HG02852 (cell line): ENCODE measurements around the gene CFAP53.
"Not testable (repeated sequence)": the region's sequence is repeated elsewhere in the genome, so short reads cannot be mapped to it uniquely, and the experiment has no call there.

Experiments
- ATAC-seq: cut with Tn5 transposase; IDR thresholded peaks from one replicate; pipeline ENCODE4 v1.9.1; 2021; ENCODE audit warnings: mild to moderate bottlenecking, moderate library complexity; ENCODE audit not compliant: unreplicated experiment

The CFAP53 gene

DNA sequence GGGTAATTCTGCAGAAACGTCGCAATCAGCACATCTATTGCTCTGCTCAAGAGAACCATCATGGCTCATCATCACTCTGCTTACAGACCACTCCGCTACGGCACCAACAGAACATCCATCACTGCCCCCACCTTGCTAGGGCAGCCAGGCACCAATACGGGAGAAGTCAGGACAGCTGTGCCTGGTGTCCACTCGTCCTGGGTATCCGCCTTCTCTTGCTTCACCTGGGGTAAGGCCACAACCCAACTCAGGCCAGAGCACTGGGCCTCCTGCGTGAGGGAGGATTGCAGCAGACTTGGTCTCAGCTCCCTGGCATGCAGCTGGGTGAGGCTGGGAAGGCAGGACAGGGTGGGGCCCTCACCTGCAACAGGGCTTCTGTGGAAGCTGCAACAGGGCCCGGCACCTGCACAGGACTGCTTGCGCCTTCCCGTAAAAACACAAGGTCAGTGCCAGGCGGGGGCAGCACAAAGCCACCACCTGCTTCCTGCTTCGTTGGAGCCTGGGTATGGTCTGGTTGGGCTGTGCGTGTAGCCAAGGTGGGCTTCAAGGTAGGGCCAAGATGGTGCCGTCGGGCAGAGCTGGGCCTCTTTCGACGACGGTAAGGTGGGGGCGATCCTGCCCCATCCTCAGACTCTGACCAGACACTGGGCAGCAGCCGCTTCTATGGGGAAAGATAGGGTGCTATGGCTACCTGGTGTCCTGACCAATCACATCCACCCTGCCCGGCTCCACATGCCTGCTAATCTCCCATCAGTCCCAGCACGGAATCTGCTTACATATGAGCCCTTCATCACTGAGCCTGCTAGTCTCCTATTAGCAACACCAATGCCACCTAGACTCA lies 7.1 kb upstream of the CFAP53 start:
- ATAC-seq: no peak

DNA sequence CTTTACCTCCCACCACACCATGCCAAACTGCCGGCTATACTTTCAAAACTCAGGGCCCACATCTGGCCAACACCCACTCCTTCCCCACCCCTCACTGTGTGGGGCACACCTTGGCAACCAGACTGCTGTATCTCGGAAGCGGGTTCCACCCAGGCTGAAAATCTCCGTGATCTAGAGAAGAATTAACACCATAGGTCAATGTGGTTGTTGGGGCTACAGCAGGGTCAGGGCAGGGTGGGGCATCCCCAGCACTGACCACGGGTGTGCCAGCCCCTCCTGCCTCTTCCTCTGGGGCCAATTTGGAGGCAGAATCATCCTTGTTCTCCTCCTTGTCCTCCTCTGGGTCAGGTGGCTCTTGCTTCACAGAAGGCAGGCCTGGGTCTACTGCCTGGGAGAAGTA lies 6.3 kb upstream of the CFAP53 start:
- ATAC-seq: no peak

DNA sequence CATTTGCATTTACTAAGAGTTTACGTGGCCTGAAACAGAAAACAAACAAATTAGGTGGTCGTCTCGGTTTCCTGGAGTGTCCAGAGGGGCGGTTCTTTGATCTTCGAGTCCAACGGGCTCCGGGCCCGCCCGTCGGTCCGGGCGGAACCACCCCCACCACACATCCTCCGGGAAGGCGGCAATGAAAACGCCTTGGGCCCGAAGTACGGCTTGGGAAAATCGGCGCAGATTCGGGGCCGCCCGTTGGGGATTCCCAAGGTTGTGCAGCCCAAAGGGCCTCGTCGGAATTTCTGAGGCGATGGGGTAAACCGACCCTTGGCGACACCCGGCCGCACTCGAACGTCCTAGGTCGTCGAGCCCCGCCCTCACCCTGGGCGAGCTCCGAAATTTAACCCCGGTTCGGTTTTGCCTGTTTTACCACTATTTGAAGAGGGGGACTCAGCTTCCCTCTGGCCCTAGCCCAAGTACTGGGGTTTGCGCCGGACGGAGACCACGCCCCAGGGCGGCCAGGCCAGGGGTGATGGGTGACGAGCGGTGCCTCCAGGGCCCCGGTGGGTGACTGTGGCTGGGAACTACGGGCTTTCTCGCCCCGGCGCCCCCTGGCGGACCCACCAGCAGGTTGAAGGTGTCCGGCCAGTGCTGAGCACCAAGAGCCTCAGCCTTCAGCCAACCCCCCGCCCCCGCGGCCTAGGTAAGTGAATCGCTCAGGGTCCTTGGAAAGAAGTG lies 1.9 kb upstream of the CFAP53 start:
- peak; percentile 76 for ATAC-seq

DNA sequence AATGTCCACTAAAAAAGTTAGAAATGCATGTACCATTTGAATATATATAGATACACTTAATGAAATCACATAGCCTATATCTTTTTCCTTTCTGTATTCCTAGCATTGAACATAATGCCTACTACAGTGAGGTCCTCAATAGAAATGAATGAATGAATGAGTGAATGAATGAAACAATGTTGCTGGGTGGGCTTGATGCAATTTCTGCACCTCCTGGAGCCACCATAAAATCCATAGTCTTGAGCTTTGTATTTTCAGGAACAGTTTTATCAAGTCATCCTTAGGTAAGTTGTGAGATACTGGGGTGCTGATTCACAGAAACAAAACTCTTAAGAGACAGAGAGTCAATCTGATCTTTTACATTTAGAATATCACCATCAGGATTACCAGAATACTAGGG lies 3.3 kb downstream of the CFAP53 start:
- no peak for ATAC-seq

DNA sequence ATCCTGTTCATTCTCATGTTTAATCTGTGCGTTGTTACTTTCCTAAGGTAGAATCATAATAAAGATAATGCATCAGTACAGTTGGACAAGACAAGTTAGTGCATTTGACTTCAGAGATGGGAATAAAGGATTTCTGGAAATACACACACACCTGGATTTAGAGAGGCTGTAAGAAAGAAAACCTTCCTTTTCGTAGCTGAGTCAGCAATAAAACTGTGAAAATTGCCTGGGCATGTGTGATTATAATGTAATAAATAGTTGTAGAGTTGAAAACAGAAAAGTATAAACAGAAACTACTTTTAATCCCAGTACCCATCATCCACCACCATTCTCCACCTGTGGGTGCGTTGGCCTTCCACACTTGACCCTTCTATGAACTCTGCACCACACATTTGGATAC lies 15.4 kb downstream of the CFAP53 start:
- ATAC-seq: no peak

DNA sequence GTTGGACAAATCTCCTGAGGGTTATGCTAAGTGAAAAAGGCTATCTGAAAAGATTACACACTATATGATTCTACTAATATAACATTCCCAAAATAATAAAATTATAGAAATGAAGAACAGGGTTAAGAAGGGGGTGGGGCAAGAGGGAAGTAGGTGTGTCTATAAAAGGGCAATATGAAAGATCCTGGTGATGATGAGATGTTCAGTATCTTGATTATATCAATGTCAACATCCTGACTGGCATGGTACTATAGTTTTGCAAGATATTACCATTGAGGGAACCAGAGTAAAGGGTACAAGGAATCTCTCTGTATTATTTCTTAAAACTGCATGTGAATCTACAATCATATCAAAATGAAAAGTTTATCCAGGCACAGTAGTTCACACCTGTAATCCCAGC lies 16.7 kb downstream of the CFAP53 start:
- no peak for ATAC-seq

DNA sequence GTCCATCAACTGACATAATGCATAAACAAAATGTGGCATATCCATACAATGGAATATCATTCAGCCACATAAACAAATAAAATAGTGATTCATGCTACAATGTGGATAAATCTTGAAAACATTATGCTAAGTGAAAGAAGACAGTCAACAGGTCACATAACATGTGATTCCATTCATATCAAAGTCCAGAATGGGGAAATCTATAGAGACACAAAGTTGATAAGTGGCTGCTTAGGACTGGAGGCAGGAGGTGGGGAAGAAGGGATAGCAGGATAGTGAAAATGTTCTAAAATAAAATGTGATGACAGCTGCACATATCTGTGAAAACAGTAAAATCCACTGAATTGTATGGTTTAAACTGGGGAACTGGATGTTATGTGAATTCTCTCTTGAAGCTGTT lies 18.7 kb downstream of the CFAP53 start:
- ATAC-seq: no peak

DNA sequence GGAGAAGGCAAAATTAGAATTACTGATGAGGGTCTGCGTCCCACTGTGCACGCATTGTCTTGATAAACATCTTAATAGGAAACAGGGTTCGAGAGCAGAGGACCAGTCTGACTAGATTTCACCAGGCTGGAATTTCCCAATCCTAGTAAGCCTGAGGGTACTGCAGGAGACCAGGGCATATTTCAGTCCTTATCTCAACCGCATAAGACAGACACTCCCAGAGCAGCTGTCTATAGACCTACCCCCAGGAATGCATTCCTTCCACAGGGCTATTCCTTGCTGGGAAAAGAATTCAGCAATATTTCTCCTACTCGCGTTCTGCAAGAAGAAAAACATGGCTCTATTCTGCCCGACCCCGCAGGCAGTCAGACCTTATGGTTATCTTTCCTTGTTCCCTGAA lies 24.5 kb downstream of the CFAP53 start:
- not testable (repeated sequence) for ATAC-seq

DNA sequence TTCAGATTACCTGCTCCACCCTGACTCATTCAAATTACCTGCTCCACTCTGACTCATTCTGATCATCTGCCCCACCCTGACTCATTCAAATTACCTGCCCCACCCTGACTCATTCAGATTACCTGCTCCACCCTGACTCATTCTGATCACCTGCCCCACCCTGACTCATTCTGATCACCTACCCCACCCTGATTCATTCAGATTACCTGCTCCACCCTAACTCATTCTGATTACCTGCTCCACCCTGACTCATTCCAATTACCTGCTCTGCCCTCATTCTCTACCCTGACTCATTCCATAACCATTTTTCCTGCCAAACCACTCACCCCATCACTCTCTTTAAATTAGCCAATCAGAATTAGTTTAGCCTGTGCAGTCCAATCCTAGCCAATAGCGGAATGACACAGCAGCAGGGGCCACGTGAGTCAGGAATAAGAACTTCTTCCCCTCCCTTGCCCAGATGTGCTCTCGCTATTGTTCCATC lies 26.2 kb downstream of the CFAP53 start:
- ATAC-seq: no peak

DNA sequence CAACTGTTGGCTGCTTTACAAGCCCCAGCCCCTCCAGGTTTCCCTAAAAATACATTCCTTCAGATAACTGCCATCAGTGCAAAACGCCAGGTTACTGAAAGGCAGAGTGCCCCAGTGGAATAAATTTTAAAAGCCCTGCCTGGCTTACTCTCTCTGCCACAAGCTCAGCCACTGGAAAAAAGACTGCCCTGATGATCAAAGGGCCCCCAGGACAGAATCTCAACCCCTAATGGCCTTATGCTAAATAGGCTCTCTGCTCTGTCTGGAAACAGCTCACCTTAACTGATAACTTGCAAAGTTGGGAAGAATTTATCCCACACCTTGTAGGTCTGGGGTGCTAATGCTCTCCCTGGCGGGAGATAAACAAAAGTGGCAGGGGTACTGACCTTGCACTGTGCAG lies 33.9 kb downstream of the CFAP53 start:
- ATAC-seq: no peak

DNA sequence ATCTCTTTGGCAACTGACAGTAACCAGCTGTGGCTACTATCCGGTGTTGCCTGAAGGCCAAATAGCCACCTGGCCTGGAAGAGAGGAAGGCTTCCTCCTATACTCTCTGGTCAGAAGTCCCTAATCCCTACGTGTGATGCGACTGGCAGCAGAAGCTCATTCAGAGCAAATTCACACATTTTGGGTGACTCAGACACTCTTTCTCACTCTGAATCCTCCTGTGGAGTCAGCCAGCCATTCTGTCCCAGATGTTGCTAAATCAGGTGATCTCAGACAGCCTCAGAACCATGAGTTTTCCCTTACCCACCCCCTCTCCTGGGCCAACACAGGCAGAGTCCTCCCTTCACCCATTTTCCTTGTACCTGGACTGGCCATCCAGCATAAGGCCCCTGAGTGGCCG lies 34.7 kb downstream of the CFAP53 start:
- ATAC-seq: no peak

DNA sequence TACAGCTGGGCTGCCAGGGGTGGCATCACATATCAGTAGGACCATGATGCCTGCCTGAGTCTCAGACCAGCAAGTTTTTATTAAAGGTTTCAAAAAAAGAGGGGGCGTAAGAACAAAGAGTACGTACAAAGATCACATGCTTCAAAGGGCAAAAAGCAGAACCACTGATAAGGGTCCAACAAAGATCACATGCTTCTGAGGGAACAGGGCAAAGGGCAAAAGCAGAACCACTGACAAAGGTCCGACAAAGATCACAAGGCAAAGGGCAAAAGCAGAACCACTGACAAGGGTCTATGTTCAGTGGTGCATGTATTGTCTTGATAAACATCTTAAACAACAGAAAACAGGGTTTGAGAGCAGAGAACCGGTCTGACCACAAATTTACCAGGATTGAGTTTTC lies 46.0 kb downstream of the CFAP53 start:
- ATAC-seq: not testable (repeated sequence)

DNA sequence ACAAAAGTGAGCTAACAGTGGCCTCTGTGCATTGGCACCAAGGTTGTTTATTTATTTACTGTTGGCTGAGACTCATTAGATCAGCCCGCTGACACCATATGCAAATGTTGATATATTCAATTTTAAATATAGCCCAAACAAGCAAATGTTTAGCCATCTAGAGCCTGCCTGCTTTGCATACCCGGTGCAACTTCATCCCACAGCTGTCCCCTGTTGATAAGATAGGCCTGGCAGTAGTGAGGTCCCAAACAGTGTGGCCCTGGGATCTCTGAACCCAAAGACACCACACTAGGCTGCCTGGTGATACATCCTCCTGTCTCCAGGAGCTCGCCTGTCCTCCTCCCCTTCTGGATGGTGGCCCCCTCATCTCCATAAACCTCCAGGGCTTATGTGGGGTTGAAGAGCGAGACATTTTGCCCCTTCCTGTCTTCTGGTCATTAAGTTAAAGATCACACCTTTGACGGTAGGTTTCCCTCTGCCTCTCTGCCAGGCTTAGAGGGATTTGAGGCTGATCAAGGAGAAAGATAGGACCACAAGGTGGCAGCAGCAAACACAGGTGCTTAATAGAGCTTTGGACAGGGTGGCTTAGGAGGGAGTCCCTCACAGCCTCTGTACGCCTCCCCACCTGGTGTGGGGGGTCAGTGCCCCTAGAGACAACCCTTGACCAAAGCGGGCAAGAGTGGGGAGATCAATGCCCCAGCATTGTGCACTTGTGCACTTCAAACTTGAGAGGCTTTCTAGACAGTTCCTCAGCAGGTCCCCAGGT lies 47.7 kb downstream of the CFAP53 start:
- no peak for ATAC-seq

DNA sequence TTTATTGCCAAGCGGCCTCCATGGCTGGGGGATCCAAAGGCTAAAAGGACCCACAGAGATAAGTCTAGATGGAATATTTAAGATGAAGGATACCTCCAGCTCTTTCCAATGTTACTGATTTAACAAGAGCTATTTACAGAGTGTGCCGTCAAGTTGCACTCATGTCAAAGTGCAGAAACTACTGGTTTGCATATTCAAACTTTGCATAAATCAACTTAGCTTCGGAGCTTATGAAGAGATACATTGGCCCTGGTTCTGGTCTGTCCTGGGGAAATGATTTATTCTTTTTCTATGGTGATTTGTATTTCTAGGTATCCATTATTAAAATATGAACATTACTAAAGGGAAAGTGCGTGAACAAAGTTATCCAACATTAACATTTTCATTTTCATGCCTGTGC lies 57.0 kb downstream of the CFAP53 start:
- no peak for ATAC-seq

DNA sequence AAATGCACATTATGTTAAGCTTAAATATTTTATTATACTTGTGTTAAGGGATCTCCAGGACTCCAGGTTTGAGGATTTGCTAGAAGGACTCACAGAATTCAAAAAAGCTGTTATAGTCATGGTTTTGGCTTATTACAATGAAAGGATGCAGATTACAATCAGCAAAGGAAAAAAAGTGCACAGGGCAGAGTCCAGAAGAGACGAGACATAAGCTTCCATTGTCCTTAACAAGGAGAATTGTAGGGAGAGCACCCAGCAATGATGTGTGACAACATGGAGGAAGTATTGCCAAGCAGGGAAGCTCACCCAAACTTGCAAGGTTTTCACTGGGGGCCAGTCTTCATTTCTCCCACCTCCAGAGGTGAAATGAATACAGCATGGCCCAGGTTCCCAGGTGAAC lies 58.6 kb downstream of the CFAP53 start:
- no peak for ATAC-seq

DNA sequence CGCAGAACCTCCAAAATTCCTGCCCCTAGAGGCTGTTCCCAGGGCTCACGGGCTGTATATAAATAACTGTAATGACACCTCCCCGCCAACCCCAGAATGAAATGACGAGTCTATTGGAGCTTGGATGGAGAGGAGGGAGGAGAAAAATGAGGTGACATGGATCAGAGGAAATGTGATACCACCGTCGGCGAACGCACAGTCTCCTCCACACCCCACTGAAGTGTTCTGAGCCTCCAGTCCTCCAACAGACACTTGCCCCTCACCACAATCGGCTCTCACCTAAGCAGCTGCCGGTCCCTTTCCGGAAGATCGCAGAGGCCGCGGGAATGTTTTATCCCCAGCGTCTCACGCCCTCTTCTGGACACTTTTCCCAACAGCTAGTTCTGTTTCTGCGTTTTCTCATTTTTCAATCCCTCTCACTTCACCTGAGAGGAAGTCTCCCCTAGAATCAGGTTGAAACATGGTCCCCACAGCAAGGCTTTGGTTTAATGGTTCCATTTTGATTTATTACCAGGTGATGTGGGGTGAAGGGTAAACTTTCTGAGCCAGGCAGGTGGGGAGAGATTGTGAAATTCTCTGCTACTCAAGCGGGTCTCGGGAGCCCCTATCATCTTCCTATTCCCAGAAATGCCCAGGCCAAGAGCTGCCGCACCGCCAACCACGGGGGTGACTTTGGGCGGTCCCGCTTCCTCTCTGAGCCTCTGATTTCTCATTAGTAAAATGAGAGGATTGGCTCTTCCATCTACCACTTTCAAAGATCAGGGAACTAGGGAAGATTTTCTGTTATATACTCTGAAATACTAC lies 62.3 kb downstream of the CFAP53 start:
- ATAC-seq: no peak

DNA sequence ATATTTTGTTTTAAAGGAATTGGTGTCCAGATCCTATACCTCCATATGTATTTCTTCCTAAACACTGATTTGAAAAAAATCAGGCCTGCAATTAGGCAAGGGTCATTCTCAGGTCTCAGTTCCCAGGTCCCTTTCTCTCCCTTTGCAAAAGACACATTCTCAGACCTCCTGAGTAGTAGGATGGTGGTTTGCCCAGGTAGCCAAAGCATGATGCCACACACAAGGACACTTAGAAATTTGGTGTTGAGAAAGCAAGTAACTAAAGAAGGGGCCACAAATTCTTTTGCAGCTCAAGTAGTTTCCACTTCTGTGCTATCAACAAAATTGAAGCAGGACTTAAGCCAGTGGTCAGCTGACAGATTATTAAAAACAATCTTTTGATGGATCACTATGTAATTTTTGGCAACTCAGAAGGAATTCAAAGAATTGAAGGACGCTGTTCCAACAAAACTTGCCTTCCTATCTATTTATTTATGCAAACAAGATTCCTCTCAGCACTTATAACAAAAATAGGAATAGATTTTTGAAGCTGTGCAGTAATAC lies 64.7 kb downstream of the CFAP53 start:
- no peak for ATAC-seq

DNA sequence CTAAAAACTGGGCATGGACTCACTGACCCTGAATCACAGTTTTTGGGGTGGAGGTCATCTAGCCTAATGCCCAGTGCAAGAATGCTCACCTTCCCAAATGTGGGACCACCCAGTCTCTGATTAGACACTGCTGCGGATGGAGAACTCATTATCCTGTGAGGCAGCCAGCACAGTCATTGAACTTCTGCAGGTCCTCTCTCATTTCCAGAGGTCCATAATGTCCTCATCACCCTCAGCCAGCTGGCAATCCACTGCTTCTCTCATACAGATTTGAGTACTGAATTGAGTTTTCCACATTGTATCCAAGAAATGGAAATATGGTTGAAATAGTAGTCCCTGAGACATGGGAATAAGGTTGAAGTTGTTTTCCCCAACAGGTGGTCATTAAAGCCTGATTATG lies 66.4 kb downstream of the CFAP53 start:
- ATAC-seq: no peak

DNA sequence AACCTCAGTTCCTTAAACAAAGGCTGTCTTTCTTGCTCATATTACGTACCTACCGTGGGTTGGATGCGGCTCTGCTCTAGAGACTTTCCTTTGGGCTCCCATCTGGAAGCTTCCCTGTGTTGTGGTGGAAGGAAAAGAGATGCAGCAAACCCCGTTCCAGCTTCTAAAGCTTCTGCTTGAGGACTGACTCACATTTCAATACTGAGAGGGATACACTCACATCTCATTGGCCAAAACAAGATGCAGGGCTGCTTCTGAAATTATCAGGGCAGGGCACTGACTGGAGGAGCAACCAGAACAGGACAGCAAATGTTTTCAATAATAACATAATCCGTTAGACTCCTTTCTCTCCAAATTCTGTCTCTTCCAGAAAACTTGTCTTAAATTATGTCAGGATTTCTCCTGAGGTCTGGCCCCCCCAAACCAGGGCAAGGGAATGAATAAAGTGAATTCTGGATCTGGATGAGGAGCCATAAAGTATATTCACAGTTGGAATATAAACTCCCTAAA lies 66.9 kb downstream of the CFAP53 start:
- no peak for ATAC-seq

DNA sequence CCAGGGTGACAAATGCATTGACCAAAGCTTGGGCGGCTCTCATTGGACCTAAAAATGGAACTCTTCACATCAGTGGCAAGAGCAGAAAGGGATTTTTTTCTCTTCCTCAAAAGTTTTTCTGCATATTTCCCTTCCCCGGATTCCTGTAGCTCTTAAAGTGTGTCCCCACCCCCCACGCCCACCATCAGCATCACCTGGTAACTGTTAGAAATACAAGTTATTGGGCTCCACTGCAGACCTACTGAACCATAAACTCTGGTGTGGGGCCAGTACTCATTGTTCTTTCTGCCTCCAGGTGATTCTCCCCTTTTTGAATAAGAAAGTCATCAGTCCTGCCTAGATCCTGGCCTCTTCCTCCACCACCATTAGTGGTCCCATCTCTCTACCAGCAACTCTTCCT lies 70.0 kb downstream of the CFAP53 start:
- ATAC-seq: no peak
